ENCODE results near the gene ASTN1.

Gene ASTN1

GRCh38 chr1:177010211-177010825, 154.2 kb downstream of the ASTN1 start:
- TF ChIP-seq, protein P1, sequence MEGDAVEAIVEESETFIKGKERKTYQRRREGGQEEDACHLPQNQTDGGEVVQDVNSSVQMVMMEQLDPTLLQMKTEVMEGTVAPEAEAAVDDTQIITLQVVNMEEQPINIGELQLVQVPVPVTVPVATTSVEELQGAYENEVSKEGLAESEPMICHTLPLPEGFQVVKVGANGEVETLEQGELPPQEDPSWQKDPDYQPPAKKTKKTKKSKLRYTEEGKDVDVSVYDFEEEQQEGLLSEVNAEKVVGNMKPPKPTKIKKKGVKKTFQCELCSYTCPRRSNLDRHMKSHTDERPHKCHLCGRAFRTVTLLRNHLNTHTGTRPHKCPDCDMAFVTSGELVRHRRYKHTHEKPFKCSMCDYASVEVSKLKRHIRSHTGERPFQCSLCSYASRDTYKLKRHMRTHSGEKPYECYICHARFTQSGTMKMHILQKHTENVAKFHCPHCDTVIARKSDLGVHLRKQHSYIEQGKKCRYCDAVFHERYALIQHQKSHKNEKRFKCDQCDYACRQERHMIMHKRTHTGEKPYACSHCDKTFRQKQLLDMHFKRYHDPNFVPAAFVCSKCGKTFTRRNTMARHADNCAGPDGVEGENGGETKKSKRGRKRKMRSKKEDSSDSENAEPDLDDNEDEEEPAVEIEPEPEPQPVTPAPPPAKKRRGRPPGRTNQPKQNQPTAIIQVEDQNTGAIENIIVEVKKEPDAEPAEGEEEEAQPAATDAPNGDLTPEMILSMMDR (IDR thresholded peaks at IDR 0.05; ENCODE audit: low read depth, low read length, missing control alignments): no peak
- no peak for DNase-seq (ENCODE audit: low read depth)
- in situ Hi-C loops (cut with HindIII; ENCODE audit: low sequenced_read_pairs): no loop called here
- no peak overlapping the region for H3K4me3 ChIP-seq (ENCODE audit: low read depth, low read length)

- no peak for DNase-seq (ENCODE audit: low read depth)
- in situ Hi-C loops (cut with HindIII; ENCODE audit: low sequenced_read_pairs): no loop called here
- H3K4me3 ChIP-seq (ENCODE audit: low read depth, low read length): no peak overlapping the region
- TF ChIP-seq, protein P1 (IDR thresholded peaks at IDR 0.05; ENCODE audit: low read depth, low read length, missing control alignments): no peak
These were observed 155.9 kb downstream of the ASTN1 start for GRCh38 chr1:177008653-177009052.

GRCh38 chr1:177007437-177008161, 156.9 kb downstream of the ASTN1 start:
- in situ Hi-C loops (cut with HindIII; ENCODE audit: low sequenced_read_pairs): no loop called here
- TF ChIP-seq, protein P1 (IDR thresholded peaks at IDR 0.05; ENCODE audit: low read depth, low read length, missing control alignments): no peak
- DNase-seq (ENCODE audit: low read depth): no peak
- no peak overlapping the region for H3K4me3 ChIP-seq (ENCODE audit: low read depth, low read length)

DNA sequence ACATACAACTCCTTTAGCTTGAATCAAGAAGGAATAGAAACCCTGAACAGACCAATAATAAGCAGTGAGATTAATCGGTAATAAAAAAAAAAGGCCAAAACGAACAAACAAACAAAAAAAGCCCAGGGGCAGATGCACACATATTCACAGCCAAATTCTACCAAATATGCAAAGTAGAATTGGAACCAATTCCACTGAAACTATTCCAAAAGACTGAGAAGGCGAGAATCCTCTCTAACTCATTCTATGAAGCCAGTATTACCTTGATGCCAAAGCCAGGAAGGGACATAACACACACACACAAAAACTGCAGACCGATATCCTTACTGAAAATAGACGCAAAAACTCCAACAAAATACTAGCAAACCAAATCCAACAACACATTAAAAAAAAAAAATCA, 161.6 kb downstream of the ASTN1 start:
- H3K4me3 ChIP-seq (ENCODE audit: low read depth, low read length): no peak overlapping the region
- TF ChIP-seq, protein P1 (IDR thresholded peaks at IDR 0.05; ENCODE audit: low read depth, low read length, missing control alignments): no peak
- in situ Hi-C loops (cut with HindIII; ENCODE audit: low sequenced_read_pairs): no loop called here
- no peak for DNase-seq (ENCODE audit: low read depth)

GRCh38 chr1:177001556-177001955, 163.0 kb downstream of the ASTN1 start:
- no peak overlapping the region for H3K4me3 ChIP-seq (ENCODE audit: low read depth, low read length)
- no peak for DNase-seq (ENCODE audit: low read depth)
- in situ Hi-C loops (cut with HindIII; ENCODE audit: low sequenced_read_pairs): no loop called here
- TF ChIP-seq, protein P1 (IDR thresholded peaks at IDR 0.05; ENCODE audit: low read depth, low read length, missing control alignments): no peak

DNA sequence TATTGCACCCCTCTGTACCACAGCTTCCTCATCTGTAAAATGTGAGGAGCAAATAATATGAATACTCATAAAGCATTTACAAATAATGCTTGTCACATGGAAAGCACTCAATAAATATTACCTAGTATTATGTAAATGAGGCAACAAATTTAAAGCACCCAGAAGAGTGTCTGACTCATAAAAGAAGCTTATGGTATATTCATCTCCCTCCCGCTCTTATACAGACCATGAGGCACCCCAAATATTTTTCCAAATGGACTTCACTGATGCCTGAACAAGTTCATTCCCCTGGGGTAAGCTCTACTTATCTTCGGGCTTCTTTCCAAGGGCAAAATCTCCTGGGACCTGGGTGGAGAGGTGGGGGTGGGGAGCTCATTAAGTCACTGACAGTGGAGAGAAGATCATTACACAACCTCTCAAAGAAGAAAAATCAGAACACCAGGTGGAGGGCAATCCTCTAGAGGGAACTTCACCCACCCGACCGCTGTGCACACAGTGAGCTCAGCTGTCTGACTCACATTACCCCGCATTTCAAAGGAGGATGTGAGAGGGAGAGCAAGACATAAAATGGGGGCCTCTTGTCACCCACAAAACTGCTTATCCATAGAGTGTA, 166.2 kb downstream of the ASTN1 start:
- in situ Hi-C loops (cut with HindIII; ENCODE audit: low sequenced_read_pairs): no loop called here
- no peak for DNase-seq (ENCODE audit: low read depth)
- no peak overlapping the region for H3K4me3 ChIP-seq (ENCODE audit: low read depth, low read length)
- TF ChIP-seq, protein P1 (IDR thresholded peaks at IDR 0.05; ENCODE audit: low read depth, low read length, missing control alignments): no peak

Data from astrocyte of the cerebellum (primary cell).